K562 (cell line): ENCODE measurements around the gene AHNAK. TPM values are rescaled to one million over a fixed set of nuclear protein-coding genes. Genes with fewer than 3 reads are reported as not detected.

Source experiments
- AFF1 ChIP-seq, 2 experiments: fragments of 450-650 bp; IDR thresholded peaks; 2 replicates each; pipeline ENCODE4 v1.6.1; 2018; ENCODE audit warnings: mild to moderate bottlenecking in 2 of 2, low read depth in 1 of 2; ENCODE audit not compliant: partially characterized antibody in 2 of 2
- HIVEP1 ChIP-seq: fragments of 250-450 bp; sonication (Bioruptor Pico); IDR thresholded peaks from 2 replicates; pipeline ENCODE4 v1.4.0; 2020; ENCODE audit warnings: mild to moderate bottlenecking
- NONO ChIP-seq, 2 experiments: fragments of 200-400 bp in 1 of 2; fragments of 450-650 bp in 1 of 2; formaldehyde crosslinking in 1 of 2; IDR thresholded peaks; 2 replicates each; pipeline ENCODE4 v1.6.1; 2017; ENCODE audit warnings: low read depth in 2 of 2, mild to moderate bottlenecking in 2 of 2, moderate library complexity in 2 of 2, low read length in 1 of 2
- RB1 ChIP-seq: fragments of 450-650 bp; IDR thresholded peaks from 2 replicates; pipeline ENCODE4 v1.6.1; 2017; ENCODE audit warnings: low read depth, mild to moderate bottlenecking
- RREB1 ChIP-seq: fragments of 250-450 bp; sonication (Bioruptor Pico); IDR thresholded peaks from 2 replicates; pipeline ENCODE4 v1.4.0; 2020
- YBX1 ChIP-seq: fragments of 450-650 bp; IDR thresholded peaks from 2 replicates; pipeline ENCODE4 v1.7.1; 2016; ENCODE audit warnings: mild to moderate bottlenecking
- ZNF274 ChIP-seq: IDR thresholded peaks from 2 replicates; pipeline ENCODE4 v1.6.1; 2011; ENCODE audit warnings: low read depth, mild to moderate bottlenecking, low read length, moderate library complexity, borderline replicate concordance
- polyA plus RNA-seq, 8 experiments: library from polyadenylated mRNA; depleted of rRNA in 4 of 8; stranded (reverse) in 5 of 8; unstranded in 3 of 8; fragments of >200 nt; fragmentation: Nextera tagmentation in 2 of 8; fragmentation: Illumina TruSeq in 1 of 8; extraction: Ambion mirVana in 2 of 8; extraction: Trizol in 1 of 8; gene quantifications; 2 replicates each; pipeline versions ENCODE4 v1.2.1 to v1.2.3, GENCODE V29; 2011 to 2014; ENCODE audit warnings: inconsistent platforms in 1 of 8, missing spikeins in 1 of 8
- total RNA-seq, 7 experiments: library from RNA; depleted of rRNA in 6 of 7; stranded (reverse); fragments of >200 nt in 6 of 7; fragmentation: Illumina TruSeq in 2 of 7; extraction: Trizol in 2 of 7; gene quantifications; 2 replicates each; pipeline versions ENCODE4 v1.2.1 to v1.2.3, GENCODE V29; 2011 to 2021; ENCODE audit warnings: low replicate concordance in 1 of 7
- TF ChIP-seq, protein P1 (sequence below): fragments of 200-800 bp; sonication (Bioruptor generic); IDR thresholded peaks from 2 replicates; pipeline ENCODE4 v1.6.1; 2017; ENCODE audit warnings: missing genetic modification characterization, missing compliant biosample characterization
- TF ChIP-seq, protein P2 (sequence below): sonication (generic); formaldehyde crosslinking; IDR thresholded peaks from 2 replicates; pipeline ENCODE4 v1.8.0; 2022; ENCODE audit warnings: mild to moderate bottlenecking, low read depth, missing genetic modification reagents
- TF ChIP-seq, protein P3 (sequence below), 2 experiments: fragments of 450-650 bp in 1 of 2; sonication (generic) in 1 of 2; formaldehyde crosslinking in 1 of 2; IDR thresholded peaks in 1 of 2; conservative IDR thresholded peaks in 1 of 2; 2 replicates each; pipeline versions ENCODE4 v1.6.1 to v1.8.1; 2016 to 2023; ENCODE audit warnings: mild to moderate bottlenecking in 2 of 2, moderate library complexity in 2 of 2, inconsistent platforms in 1 of 2, missing genetic modification reagents in 1 of 2

Gene AHNAK
- total and polyA plus RNA-seq, 9 of the 15 experiments (the other 6 are each of a cell fraction or from before 2014, with no cell fraction given), result 1.5 to 89.7 (median 45.0) TPM

- TF ChIP-seq, protein P1, sequence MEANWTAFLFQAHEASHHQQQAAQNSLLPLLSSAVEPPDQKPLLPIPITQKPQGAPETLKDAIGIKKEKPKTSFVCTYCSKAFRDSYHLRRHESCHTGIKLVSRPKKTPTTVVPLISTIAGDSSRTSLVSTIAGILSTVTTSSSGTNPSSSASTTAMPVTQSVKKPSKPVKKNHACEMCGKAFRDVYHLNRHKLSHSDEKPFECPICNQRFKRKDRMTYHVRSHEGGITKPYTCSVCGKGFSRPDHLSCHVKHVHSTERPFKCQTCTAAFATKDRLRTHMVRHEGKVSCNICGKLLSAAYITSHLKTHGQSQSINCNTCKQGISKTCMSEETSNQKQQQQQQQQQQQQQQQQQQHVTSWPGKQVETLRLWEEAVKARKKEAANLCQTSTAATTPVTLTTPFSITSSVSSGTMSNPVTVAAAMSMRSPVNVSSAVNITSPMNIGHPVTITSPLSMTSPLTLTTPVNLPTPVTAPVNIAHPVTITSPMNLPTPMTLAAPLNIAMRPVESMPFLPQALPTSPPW (CRISPR knock-in tag), result peak; percentile 72
- TF ChIP-seq AFF1 (IDR thresholded peaks at IDR 0.05; ENCODE audit: low read depth in 1 of 2, partially characterized antibody in 2 of 2) (peak; percentile 24 to 34), NONO (IDR thresholded peaks at IDR 0.05; ENCODE audit: low read depth in 2 of 2, low read length in 1 of 2) (peak in 1 of 2 experiments; percentile 34; a peak in 1 of 4 replicates), RB1 (peak; percentile 26; the same call in 1 of the 2 replicates), ZNF274 (no peak), HIVEP1 (0 out of 2 replicates have a peak, but pooled peaks have one; percentile 27), YBX1 (no peak), RREB1 (CRISPR knock-in tag) (no peak)
- TF ChIP-seq, protein P2, sequence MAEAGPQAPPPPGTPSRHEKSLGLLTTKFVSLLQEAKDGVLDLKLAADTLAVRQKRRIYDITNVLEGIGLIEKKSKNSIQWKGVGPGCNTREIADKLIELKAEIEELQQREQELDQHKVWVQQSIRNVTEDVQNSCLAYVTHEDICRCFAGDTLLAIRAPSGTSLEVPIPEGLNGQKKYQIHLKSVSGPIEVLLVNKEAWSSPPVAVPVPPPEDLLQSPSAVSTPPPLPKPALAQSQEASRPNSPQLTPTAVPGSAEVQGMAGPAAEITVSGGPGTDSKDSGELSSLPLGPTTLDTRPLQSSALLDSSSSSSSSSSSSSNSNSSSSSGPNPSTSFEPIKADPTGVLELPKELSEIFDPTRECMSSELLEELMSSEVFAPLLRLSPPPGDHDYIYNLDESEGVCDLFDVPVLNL (CRISPR knock-in tag), result no peak
- TF ChIP-seq, protein P3, sequence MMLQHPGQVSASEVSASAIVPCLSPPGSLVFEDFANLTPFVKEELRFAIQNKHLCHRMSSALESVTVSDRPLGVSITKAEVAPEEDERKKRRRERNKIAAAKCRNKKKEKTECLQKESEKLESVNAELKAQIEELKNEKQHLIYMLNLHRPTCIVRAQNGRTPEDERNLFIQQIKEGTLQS (IDR thresholded peaks at IDR 0.05), result peak; percentile 95
- TF ChIP-seq, protein P3 (CRISPR knock-in tag; conservative IDR thresholded peaks at IDR 0.05), result no peak
These were observed 148.3 kb downstream of the AHNAK start (continued) for GRCh38 chr11:62398011-62398994.
